HG02678 (cell line): ENCODE measurements around the gene TCEAL1.
"Not testable (repeated sequence)": the region's sequence is repeated elsewhere in the genome, so short reads cannot be mapped to it uniquely, and the experiment has no call there.

Experiments used
- ATAC-seq: cut with Tn5 transposase; IDR thresholded peaks from one replicate; pipeline ENCODE4 v1.9.1; 2021; ENCODE audit warnings: mild to moderate bottlenecking, moderate library complexity; ENCODE audit not compliant: unreplicated experiment

The TCEAL1 gene, protein sequence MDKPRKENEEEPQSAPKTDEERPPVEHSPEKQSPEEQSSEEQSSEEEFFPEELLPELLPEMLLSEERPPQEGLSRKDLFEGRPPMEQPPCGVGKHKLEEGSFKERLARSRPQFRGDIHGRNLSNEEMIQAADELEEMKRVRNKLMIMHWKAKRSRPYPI

DNA sequence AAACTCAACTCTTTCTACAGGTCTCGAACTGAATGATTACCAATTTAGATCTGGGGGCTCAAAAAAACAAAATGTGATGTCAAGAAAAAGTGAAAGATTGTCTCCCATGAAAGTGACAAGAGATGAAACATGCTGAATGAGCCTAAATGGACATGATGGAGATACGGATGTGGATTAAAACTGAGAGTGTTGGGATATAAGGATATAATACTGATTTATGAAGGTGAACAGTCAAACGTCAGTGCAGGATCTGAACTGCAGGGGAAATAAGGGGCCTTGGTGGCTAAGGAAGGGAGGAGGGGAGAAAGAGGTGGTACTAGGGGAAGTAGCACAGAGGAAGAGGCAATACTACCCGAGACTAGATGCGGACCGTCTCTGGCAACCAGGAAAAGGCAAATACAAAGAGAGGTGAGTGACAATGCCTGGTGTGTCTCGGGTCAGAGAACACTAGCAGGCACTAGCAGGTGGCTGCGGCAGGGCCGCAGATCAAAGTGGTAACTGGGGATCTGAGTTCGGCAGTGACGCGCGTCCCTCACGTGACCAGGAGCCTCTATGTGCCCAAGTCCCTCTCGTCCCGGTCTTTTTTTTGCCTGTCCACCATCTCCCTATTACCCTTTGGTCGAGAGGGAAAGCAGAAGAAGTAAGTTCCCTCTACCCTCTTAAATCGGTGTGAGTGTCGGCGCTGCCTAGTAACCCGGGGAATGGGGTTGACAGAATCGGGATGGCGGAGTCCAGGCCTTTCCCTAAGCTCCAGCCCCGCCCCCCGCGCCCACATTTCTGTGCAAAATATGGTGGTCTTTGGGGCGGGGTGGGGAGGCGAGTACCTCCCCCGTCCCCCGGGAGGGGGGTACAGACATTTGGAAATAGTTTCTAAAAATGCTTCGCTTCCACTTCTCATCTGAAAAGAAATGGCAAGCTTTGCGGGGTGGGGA is at the start of gene TCEAL1:
TSS of gene TCEAL1 (plus strand) at position 590 of the 932 bp plus-strand sequence. CDS start 942 bp downstream, outside the sequence.
- ATAC-seq, result peak; percentile 74

DNA sequence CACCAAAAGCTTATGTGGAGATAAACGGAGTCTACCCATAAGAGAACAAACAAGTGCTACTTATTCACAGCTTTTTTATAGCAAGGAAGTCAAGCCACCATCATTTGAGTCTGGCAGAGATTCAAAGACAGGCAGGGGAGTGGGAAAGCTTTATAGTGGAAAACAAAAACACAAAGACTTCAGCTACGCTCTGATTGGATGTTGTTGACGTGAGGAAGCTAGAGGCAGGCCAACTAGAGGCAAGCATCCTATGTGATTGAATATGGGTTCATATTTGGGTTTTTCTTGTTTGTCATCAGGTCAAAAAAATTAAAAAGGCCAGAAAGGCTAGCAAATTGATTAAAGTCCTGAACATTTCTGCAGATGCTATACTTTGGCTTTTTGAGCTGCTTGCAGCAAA is 44.2 kb upstream of the TCEAL1 start:
- ATAC-seq, result no peak

DNA sequence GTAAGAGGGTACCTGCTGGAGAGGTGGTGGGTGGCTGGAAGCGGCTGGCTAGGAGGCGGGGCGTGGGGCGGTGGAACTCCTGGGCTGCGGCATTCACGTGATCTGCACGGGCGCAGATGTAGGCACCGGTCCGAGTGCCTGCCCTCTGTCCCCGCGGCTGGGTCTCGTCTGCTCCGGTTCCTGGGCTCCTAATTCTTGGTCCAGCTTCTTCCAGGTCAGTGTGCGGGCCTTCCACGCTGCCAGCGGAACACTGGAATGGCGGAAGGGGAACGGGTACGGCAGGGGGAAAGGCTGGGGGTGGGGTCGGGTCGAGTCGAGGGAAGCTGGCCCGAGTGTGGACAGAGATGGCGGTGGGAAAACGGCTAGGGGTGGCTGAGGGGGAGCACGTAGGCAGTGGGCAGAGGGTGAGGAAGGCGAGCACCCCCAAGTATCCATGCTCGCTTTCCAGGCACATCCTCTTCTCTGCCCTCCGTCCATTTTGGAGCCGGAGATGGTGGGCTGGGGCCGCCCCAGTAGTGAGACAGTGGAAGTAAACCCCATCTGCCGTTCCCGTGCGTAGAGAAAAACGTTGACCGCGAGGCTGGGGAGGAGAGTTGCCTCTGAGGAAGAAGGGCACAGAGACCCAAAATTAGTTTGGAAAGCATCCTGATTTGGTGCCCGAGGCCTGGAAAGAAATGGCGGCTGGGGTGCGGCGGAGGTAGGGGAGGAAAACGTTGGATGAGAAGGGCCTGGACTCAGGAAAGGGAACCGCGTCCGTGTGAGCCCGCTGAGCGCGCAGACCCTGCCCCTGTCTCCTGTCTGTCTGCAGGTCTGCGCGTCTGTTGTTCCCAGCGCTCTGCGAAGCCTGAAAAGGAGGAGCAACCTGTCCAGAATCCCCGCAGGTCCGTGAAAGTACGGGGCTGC is 43.1 kb upstream of the TCEAL1 start, which contains the start of gene TCEAL4:
TSS of gene TCEAL4 (plus strand) at position 105 of the 903 bp plus-strand sequence. CDS start 1,161 bp downstream, outside the sequence.
- peak; percentile 90 for ATAC-seq

DNA sequence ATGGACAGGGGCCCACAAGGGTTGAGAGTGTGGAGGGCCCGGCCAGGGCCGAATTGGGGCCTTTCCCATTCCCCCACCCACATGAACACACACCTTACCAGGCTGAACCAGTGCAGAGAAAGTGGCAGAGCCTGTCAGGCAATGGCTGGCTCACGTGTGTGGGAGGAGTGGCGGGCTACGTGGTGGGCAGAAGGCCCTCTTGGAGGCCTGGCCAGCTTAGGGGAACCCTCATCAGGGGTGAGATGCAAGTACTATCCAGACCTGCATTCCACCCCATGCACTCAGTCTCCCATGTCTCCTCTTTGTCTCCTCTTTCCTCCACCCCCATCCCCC is 42.5 kb upstream of the TCEAL1 start:
- ATAC-seq, result peak; percentile 44

DNA sequence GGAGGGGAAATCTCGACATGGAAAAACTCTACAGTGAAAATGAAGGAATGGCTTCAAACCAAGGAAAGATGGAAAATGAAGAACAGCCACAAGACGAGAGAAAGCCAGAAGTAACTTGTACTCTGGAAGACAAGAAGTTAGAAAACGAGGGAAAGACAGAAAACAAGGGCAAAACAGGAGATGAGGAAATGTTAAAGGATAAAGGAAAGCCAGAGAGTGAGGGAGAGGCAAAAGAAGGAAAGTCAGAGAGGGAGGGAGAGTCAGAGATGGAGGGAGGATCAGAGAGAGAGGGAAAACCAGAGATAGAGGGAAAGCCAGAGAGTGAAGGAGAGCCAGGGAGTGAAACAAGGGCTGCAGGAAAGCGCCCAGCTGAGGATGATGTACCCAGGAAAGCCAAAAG is 42.1 kb upstream of the TCEAL1 start:
- no peak for ATAC-seq

DNA sequence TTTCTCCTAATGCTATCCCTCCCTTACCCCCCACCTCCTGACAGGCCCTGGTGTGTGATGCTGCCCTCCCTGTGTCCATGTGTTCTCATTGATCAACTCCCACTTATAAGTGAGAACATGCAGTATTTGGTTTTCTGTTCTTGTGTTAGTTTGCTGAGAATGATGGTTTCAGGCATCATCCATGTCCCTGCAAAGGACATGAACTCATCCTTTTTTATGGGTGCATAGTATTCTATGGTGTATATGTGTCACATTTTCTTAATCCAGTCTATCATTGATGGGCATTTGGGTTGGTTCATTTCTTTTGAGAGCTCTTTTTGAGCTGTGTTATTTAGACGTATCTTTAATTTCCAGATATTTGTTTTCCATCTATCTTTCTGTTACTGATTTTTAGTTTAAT is 36.5 kb upstream of the TCEAL1 start:
- ATAC-seq, result not testable (repeated sequence)

DNA sequence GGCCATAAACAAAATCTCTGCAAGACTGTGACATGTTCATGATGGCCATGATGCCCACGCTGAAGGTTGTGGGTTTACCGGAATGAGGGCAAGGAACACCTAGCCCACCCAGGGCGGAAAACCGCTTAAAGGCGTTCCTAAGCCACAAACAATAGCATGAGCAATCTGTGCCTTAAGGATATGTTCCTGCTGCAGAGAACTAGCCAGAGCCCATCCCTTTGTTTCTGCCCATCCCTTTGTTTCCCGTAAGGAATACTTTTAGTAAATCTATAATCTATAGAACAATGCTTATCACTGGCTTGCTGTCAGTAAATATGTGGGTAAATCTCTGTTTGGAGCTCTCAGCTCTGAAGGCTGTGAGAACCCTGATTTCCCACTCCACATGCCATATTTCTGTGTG is 33.6 kb upstream of the TCEAL1 start:
- not testable (repeated sequence) for ATAC-seq

DNA sequence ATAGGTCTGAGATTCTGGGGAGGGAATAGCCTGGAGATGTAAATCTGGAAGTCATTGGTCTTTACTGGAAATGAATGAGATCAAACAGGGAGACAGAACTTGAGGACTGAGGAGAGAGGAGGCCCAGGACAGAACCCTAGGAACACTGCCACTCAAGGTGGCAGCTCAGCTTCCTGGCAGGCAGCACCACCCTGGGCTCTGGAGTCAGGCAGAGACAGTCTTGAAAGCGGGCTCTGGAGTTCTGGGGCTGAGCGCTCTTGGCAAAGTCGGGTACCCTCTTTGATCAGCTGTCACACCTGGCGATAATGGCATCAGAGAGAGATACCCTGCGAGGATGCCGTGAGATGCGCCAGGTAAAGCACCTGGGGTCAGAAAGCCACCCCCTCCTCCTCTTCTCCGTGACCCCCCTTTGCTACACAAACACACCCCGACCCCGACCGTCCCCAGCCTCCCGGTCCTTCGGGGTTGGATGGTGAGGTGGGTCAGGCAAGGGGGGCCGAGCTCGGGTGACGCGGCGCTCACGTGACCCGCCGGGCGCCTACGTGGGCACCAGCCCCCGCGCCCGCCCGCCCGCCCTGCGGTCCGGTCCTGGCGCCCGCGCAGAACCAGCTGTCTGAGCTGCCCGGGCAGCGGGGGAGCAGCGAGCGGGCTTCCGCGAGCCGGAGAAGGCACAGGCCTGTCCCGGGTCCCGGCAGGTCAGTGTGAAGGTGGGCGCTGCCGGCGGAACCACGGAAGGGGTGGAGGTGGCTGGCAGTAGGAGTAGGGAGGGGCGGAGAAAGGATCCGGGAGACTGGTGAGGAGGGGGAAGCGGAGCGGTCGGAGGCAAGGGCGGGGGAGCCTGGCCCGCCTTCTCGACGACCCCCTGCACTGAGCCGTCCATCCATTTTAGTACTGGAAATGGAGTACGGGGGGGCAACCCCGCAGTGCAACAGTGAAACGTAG is 21.1 kb upstream of the TCEAL1 start, which contains the start of gene TCEAL3:
TSS of gene TCEAL3 (plus strand) at position 600 of the 942 bp plus-strand sequence. CDS start 1,102 bp downstream, outside the sequence.
- ATAC-seq, result peak; percentile 83

DNA sequence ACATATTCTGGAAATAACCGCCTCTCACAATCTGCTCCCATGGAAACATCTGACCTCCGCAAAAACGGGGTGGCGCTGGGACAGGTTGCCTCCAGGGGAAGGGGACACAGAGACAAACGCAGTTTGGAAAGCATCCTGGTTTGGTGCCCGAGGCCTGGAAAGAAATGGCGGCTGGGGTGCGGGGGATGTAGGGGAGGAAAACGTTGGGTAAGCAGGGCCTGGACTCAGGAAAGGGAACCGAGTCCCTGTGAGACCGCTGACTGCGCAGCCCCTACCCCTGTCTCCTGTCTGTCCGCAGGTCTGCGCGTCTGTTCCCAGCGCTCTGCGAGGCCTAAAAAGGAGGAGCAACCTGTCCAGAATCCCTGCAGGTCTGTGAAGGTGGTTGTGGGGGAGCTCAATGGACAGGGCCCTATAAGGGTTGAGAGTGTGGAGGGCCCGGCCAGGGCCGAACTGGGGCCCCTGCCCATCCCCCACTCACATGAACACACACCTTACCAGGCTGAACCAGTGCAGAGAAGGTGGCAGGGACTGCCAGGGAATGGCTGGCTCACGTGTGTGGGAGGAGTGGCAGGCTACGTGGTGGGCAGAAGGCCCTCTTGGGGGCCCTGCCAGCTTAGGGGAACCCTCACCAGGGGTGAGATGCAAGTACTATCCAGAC is 20.3 kb upstream of the TCEAL1 start:
- ATAC-seq, result peak; percentile 25

DNA sequence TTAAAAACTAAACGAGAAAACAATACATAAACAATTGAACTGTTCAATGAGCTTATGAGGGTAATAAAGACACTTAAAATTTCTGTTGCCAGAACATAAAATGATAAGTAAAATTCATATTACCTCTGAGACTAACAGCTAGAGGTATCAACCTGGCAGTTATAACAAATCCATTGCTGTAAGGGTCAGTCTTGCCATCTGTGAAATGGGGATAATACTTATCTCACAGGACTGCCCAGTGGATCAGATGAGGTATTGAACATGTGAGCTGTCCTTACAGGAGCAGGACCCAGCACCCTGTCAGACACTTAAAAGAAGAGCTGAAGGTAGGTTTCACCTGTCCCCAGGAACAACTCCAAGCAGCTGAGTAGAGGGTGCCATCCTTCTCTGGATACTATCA is 18.5 kb upstream of the TCEAL1 start:
- ATAC-seq, result no peak

DNA sequence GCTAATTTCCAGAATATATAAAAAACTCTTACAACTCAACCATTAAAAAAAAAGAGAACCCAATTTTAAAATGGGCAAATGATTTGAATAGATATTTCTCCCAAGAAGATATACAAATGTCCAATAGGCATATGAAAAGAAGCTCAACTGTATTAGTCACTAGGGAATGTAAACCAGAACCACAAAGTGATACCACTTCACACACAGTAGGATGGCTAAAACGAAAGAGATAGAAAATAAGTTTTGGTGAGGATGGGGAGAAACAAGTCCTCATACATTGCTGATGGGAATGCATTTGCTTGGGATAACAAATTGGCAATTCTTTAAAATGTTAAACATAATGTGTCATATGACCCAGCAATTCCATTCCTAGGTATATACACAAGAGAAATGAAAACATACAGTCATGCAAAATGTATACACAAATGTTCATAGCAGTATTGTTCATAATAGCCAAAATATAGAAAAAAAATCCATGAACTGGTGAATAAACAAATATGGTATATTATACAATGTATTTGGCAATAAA is 15.3 kb upstream of the TCEAL1 start:
- ATAC-seq, result no peak

DNA sequence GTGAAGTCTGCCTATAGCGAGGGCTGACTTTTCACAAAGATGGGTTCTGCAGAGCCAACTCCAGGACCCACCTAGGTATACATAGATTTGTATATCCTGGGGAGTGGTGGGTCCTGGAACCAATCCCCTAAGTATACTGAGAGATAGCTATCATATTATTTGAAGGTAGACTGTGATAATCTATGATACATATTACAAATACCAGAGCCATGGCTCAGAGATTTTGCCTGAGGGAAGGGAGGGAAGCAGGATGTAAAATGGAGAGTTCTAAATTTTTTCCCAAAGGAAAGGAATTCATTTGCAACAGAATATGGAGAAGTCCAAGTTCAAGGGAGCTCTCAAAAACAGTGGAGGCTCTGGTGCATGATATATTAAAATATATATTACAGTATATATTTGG is 13.8 kb upstream of the TCEAL1 start:
- no peak for ATAC-seq

DNA sequence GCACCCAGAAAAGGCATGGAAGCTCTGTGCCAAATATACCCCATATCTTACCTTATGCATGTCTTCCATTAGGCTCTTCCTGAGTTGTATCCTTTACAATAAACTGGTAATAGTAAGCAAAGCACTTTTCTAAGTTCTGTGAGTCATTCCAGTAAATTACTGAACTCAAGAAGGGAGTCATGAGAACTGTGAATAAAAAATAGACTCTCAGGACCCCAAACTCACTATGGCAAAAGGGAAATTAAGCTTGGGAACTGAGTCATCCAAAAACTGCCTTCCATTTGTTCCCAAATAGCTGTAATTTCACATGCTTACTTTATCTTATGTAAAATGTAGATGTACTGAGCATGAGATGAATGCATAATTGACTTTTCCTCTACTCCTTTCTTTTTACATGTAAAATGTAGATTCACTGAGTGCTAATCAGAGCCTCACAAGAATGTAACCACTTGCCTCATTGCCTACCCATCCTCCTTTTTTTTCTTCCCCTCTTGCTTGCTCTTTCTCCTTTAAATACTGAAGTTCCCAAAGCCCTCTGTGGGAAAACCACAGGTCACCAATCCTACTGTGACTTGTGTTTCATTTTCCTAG is 12.9 kb upstream of the TCEAL1 start:
- no peak for ATAC-seq

DNA sequence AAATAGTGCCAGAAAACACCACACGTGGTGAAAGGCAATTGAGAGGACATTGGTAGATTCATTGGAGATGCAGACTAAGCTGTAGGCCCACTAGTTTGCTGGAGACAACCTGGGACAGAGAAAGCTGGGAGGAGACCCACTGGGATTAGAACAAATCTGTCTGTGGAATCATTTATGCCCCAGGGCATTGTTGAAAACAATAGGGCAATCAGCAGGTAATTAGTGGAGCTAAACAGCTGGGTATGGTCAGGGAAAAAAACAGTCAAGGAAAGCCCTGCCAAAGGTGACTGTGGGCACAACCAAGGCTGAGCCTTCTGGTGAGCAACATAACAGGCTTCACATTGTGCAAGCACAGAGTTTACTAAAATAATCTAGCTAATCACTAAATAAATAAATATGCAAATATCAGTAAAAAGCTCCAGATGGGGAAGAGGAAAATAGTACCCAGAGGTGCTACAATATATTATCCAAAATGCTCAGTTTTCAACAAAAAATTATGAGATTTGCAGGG is 12.0 kb upstream of the TCEAL1 start:
- ATAC-seq, result no peak

DNA sequence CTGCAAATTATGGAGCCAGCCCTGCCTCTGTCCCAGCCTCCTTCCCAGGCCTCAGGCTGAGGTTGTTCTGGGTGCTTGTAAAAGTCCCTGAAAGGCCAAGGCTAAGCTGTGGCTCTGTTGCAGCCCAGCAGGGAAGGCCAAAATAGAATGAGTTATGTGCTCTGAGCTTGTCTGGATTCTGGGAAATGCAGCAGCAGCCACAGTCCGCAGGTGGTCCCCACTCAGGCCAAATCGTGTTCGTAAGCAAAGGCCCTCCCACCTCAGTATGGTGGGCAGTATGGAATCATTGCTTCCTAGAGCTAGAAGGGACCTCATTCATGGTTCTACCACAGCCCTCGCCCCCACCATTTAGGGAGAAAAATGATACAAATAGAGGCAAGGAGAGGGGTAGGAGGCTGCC is 4.7 kb upstream of the TCEAL1 start:
- ATAC-seq, result no peak

DNA sequence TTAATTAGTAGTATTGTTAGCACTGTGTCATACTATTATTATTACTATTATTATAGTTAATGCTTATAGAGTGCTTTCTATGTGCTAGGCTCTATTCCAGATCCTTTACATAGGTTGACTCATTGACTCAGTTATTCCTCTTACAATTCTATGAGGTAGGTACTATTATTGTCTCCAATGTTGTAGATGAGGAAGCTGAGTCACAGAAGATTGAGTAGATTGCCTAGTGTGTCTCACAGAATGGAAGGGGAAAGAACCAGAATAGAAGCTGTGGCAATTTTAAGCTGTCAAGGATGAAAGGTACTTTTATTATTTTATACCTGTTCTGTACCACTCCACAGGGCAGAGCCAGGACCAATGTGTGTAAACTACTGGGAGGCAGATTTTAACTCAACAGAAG is 1.9 kb upstream of the TCEAL1 start:
- ATAC-seq, result no peak

DNA sequence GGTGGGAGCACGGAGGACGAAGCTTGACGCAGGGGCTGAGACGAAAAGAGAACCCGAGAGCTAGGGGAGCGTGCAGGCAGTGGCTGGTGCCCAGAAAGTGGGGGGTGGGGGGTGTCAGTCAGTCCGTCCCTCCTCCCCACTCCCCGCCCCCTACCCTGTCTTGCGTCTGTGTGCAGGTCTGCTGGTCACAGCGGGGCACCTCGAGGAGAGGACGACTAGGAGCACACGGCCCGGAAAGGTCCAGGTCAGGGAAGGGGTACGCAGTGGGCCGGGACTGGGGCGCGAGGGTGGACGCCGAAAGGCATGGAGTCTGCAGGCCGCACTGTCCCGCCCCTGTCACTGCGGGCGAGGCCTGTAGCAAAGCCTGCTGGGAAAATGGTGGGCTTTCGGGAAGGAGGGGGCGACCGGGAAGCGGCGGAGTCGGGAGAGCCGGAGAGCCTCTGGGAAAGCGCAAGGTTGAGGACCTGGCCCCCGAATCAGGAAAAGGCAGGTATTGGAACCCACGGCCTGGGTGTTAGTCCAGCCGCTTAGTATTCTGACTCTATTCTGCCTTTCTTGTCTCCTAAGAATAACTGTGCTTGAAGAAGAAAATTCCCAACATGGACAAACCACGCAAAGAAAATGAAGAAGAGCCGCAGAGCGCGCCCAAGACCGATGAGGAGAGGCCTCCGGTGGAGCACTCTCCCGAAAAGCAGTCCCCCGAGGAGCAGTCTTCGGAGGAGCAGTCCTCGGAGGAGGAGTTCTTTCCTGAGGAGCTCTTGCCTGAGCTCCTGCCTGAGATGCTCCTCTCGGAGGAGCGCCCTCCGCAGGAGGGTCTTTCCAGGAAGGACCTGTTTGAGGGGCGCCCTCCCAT is 769 bp downstream of the TCEAL1 start:
- ATAC-seq, result peak; percentile 39

DNA sequence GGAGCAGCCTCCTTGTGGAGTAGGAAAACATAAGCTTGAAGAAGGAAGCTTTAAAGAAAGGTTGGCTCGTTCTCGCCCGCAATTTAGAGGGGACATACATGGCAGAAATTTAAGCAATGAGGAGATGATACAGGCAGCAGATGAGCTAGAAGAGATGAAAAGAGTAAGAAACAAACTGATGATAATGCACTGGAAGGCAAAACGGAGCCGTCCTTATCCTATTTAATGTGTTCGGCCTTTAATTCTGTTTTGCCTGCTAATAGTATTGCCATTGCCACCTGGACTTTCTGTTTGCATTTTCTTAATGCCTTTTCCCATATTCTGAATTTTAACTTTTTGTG is 1.4 kb downstream of the TCEAL1 start:
- ATAC-seq, result no peak
